DOHH2 (cell line): ENCODE measurements around the gene TYRO3.
A peak's percentile ranks its signal among the peaks of the same experiment; 100 is the strongest.

Experiments used
- H3F3A ChIP-seq: fragments of 200-600 bp; sonication (generic), shearing (Covaris generic); 2 replicates; pipeline ENCODE4 v1.6.0; 2016; ENCODE audit warnings: antibody characterized with exemption, mild to moderate bottlenecking; ENCODE audit not compliant: control insufficient read depth, insufficient read depth
- H3K27ac ChIP-seq: fragments of 200-600 bp; sonication (generic); 2 replicates; pipeline ENCODE4 v1.5.1; 2014; ENCODE audit warnings: low read depth, mild to moderate bottlenecking, low read length, moderate library complexity
- H3K27me3 ChIP-seq: fragments of 200-600 bp; sonication (generic); 2 replicates; pipeline ENCODE4 v1.6.1; 2014; ENCODE audit warnings: mild to moderate bottlenecking, low read length, mixed read lengths; ENCODE audit not compliant: control insufficient read depth
- H3K36me3 ChIP-seq: fragments of 200-600 bp; sonication (generic); 2 replicates; pipeline ENCODE4 v1.6.1; 2014; ENCODE audit warnings: mild to moderate bottlenecking, low read length, moderate library complexity, mixed read lengths; ENCODE audit not compliant: control insufficient read depth
- H3K4me1 ChIP-seq: fragments of 200-600 bp; sonication (generic); 2 replicates; pipeline ENCODE4 v1.6.1; 2014; ENCODE audit warnings: mild to moderate bottlenecking, low read length, mixed read lengths; ENCODE audit not compliant: control insufficient read depth
- H3K4me2 ChIP-seq: fragments of 200-600 bp; sonication (generic); 2 replicates; pipeline ENCODE4 v1.6.0; 2014; ENCODE audit warnings: mild to moderate bottlenecking, low read length, moderate library complexity
- H3K4me3 ChIP-seq: fragments of 200-600 bp; sonication (generic); 2 replicates; pipeline ENCODE4 v1.5.1; 2014; ENCODE audit warnings: mild to moderate bottlenecking, low read length, mixed read lengths
- H3K79me2 ChIP-seq: fragments of 200-600 bp; sonication (generic); 2 replicates; pipeline ENCODE4 v1.6.1; 2014; ENCODE audit warnings: mild to moderate bottlenecking, low read length, mixed read lengths; ENCODE audit not compliant: control insufficient read depth
- H3K9me2 ChIP-seq: fragments of 200-600 bp; sonication (generic); replicated peaks from 2 replicates; pipeline ENCODE4 v1.6.1; 2014; ENCODE audit warnings: mild to moderate bottlenecking, low read length, mixed read lengths; ENCODE audit not compliant: control insufficient read depth
- H3K9me3 ChIP-seq: fragments of 200-600 bp; sonication (generic); 2 replicates; pipeline ENCODE4 v1.6.1; 2014; ENCODE audit warnings: antibody characterized with exemption, low read length, mixed read lengths; ENCODE audit not compliant: control insufficient read depth, insufficient read depth
- H4K20me1 ChIP-seq: fragments of 200-600 bp; sonication (generic); 2 replicates; pipeline ENCODE4 v1.6.0; 2014; ENCODE audit warnings: low read depth, mild to moderate bottlenecking, antibody characterized with exemption, low read length, moderate library complexity; ENCODE audit not compliant: control insufficient read depth, insufficient read depth
- CTCF ChIP-seq: fragments of 200-600 bp; sonication (generic); IDR thresholded peaks from one replicate; pipeline ENCODE4 v1.5.1; 2014; ENCODE audit warnings: antibody characterized with exemption, mild to moderate bottlenecking, low read depth, low read length; ENCODE audit not compliant: poor library complexity, severe bottlenecking
- EZH2phosphoT487 ChIP-seq: fragments of 200-600 bp; sonication (generic); IDR thresholded peaks from 2 replicates; pipeline ENCODE4 v1.6.1; 2017; ENCODE audit warnings: borderline replicate concordance, mild to moderate bottlenecking, antibody characterized with exemption, low read length, moderate library complexity, mixed read lengths

The TYRO3 gene

GRCh38 chr15:41513506-41514227, 45.3 kb upstream of the TYRO3 start, which contains the start of gene LTK:
TSS of gene LTK (minus strand) at chr15:41513827. CDS start at chr15:41513709, 118 bp downstream.
- TF ChIP-seq EZH2phosphoT487 (no peak), CTCF (no peak)
- Histone ChIP-seq H4K20me1 (peaks cover 3% of the 10 kb centered on the region; the same call in 1 of the 2 replicates), H3K27me3 (peaks cover 25% of the 10 kb centered on the region), H3K36me3 (peaks cover 10% of the 10 kb centered on the region; the same call in 1 of the 2 replicates), H3K9me3 (no peaks in the 10 kb centered on the region), H3K4me1 (peaks cover 16% of the 10 kb centered on the region), H3K79me2 (no peaks in the 10 kb centered on the region), H3K4me2 (peak within 1 kb of the TSS; percentile 32), H3F3A (no peaks in the 10 kb centered on the region), H3K9me2 (no peaks in the 10 kb centered on the region), H3K4me3 (no peak within 1 kb of the TSS), H3K27ac (no peak within 1 kb of the TSS)

GRCh38 chr15:41517895-41518449, 41.0 kb upstream of the TYRO3 start:
- Histone ChIP-seq H3K4me2 (no peak overlapping the region), H3K9me3 (no peaks in the 10 kb centered on the region)
- TF ChIP-seq EZH2phosphoT487, result no peak
- TF ChIP-seq CTCF, result no peak

GRCh38 chr15:41520636-41521035, 38.4 kb upstream of the TYRO3 start:
- no peaks in the 10 kb centered on the region for H4K20me1 ChIP-seq
- no peaks in the 10 kb centered on the region for H3K9me3 ChIP-seq
- no peak overlapping the region for H3K27ac ChIP-seq
- H3K4me1 ChIP-seq, result no peaks in the 10 kb centered on the region
- H3K79me2 ChIP-seq, result no peaks in the 10 kb centered on the region
- no peaks in the 10 kb centered on the region for H3F3A ChIP-seq
- no peak for TF ChIP-seq CTCF
- peaks cover 17% of the 10 kb centered on the region; the same call in 1 of the 2 replicates for H3K36me3 ChIP-seq
- no peak overlapping the region for H3K4me2 ChIP-seq
- no peaks in the 10 kb centered on the region for H3K27me3 ChIP-seq
- no peaks in the 10 kb centered on the region for H3K9me2 ChIP-seq
- no peak overlapping the region for H3K4me3 ChIP-seq

More at GRCh38 chr15:41517895-41518449, 41.0 kb upstream of the TYRO3 start:
- H3F3A ChIP-seq, result no peaks in the 10 kb centered on the region
- no peak overlapping the region for H3K4me3 ChIP-seq
- H4K20me1 ChIP-seq, result peaks cover 3% of the 10 kb centered on the region; the same call in 1 of the 2 replicates
- no peak overlapping the region for H3K27ac ChIP-seq
- H3K27me3 ChIP-seq, result peaks cover 9% of the 10 kb centered on the region
- H3K9me2 ChIP-seq, result no peaks in the 10 kb centered on the region
- no peaks in the 10 kb centered on the region for H3K79me2 ChIP-seq
- peaks cover 6% of the 10 kb centered on the region for H3K4me1 ChIP-seq
- peaks cover 13% of the 10 kb centered on the region; the same call in 1 of the 2 replicates for H3K36me3 ChIP-seq
